Ectodermal cell (in vitro differentiated cells): ENCODE results near the gene CDHR3.

Experiments used
- H3K27ac ChIP-seq: 2 replicates; pipeline ENCODE4 v1.7.0; 2013; ENCODE audit warnings: mild to moderate bottlenecking, low read depth, low read length; ENCODE audit not compliant: insufficient read depth, poor library complexity, severe bottlenecking
- H3K27me3 ChIP-seq: 2 replicates; pipeline ENCODE4 v1.7.0; 2013; ENCODE audit warnings: mild to moderate bottlenecking, low read length; ENCODE audit not compliant: insufficient read depth, control insufficient read depth, poor library complexity, severe bottlenecking
- H3K36me3 ChIP-seq: one replicate; pipeline ENCODE4 v1.7.0; 2013; ENCODE audit warnings: low read length; ENCODE audit not compliant: control insufficient read depth, insufficient read depth
- H3K4me1 ChIP-seq: one replicate; pipeline ENCODE4 v1.7.0; 2013; ENCODE audit warnings: low read length; ENCODE audit not compliant: control insufficient read depth, insufficient read depth
- H3K4me3 ChIP-seq: 2 replicates; pipeline ENCODE4 v1.7.0; 2013; ENCODE audit warnings: low read depth, low read length, control low read depth; ENCODE audit not compliant: insufficient read depth
- H3K9me3 ChIP-seq: 2 replicates; pipeline ENCODE4 v1.7.0; 2013; ENCODE audit warnings: mild to moderate bottlenecking, low read length, moderate library complexity; ENCODE audit not compliant: control insufficient read depth
- WGBS, 2 experiments: methylation state at CpG; one replicate each; pipeline ENCODE4 v1.1.7; 2013; ENCODE audit warnings: missing lambda C conversion rate in 2 of 2; 5-methylcytosine and 5-hydroxymethylcytosine counted together

Gene CDHR3

GRCh38 chr7:106069471-106070200 lies 106.6 kb downstream of the CDHR3 start:
- no peaks in the 10 kb centered on the region for H3K27me3 ChIP-seq
- H3K27ac ChIP-seq, result no peak overlapping the region
- no peak overlapping the region for H3K4me3 ChIP-seq
- no peaks in the 10 kb centered on the region for H3K9me3 ChIP-seq
- 88 to 90% methylated on average over 9 of the region's 9 CpGs for WGBS, 2 experiments
- H3K36me3 ChIP-seq, result no peaks in the 10 kb centered on the region
- H3K4me1 ChIP-seq, result peaks cover 14% of the 10 kb centered on the region

GRCh38 chr7:106070201-106070551 lies 107.1 kb downstream of the CDHR3 start:
- H3K27ac ChIP-seq, result no peak overlapping the region
- H3K36me3 ChIP-seq, result no peaks in the 10 kb centered on the region
- H3K4me1 ChIP-seq, result peaks cover 9% of the 10 kb centered on the region
- WGBS, 2 experiments, result 89 to 91% methylated on average over 5 of the region's 5 CpGs
- no peak overlapping the region for H3K4me3 ChIP-seq
- no peaks in the 10 kb centered on the region for H3K27me3 ChIP-seq
- H3K9me3 ChIP-seq, result no peaks in the 10 kb centered on the region

GRCh38 chr7:106070567-106071254 lies 107.6 kb downstream of the CDHR3 start:
- H3K9me3 ChIP-seq, result no peaks in the 10 kb centered on the region
- H3K36me3 ChIP-seq, result no peaks in the 10 kb centered on the region
- no peak overlapping the region for H3K27ac ChIP-seq
- no peak overlapping the region for H3K4me3 ChIP-seq
- no peaks in the 10 kb centered on the region for H3K27me3 ChIP-seq
- WGBS, 2 experiments, result 94 to 98% methylated on average over 8 of the region's 8 CpGs
- peaks cover 3% of the 10 kb centered on the region for H3K4me1 ChIP-seq

GRCh38 chr7:106071356-106071998 lies 108.4 kb downstream of the CDHR3 start:
- no peak overlapping the region for H3K27ac ChIP-seq
- H3K9me3 ChIP-seq, result no peaks in the 10 kb centered on the region
- H3K4me1 ChIP-seq, result no peaks in the 10 kb centered on the region
- H3K4me3 ChIP-seq, result no peak overlapping the region
- no peaks in the 10 kb centered on the region for H3K36me3 ChIP-seq
- no peaks in the 10 kb centered on the region for H3K27me3 ChIP-seq
- 85 to 88% methylated on average over 9 of the region's 9 CpGs for WGBS, 2 experiments

GRCh38 chr7:106071999-106072714 lies 109.1 kb downstream of the CDHR3 start:
- Histone ChIP-seq H3K36me3 (no peaks in the 10 kb centered on the region), H3K9me3 (no peaks in the 10 kb centered on the region), H3K4me3 (no peak overlapping the region), H3K27me3 (no peaks in the 10 kb centered on the region), H3K27ac (no peak overlapping the region), H3K4me1 (no peaks in the 10 kb centered on the region)
- WGBS, 2 experiments, result 87 to 89% methylated on average over 9 of the region's 9 CpGs

GRCh38 chr7:106072715-106073091 lies 109.6 kb downstream of the CDHR3 start:
- 91 to 95% methylated on average over 3 to 4 of the region's 4 CpGs for WGBS, 2 experiments
- no peak overlapping the region for H3K27ac ChIP-seq
- no peaks in the 10 kb centered on the region for H3K4me1 ChIP-seq
- H3K27me3 ChIP-seq, result no peaks in the 10 kb centered on the region
- no peaks in the 10 kb centered on the region for H3K36me3 ChIP-seq
- no peaks in the 10 kb centered on the region for H3K9me3 ChIP-seq
- H3K4me3 ChIP-seq, result no peak overlapping the region

- Histone ChIP-seq H3K4me3 (no peak overlapping the region), H3K27me3 (no peaks in the 10 kb centered on the region), H3K4me1 (no peaks in the 10 kb centered on the region), H3K27ac (no peak overlapping the region), H3K36me3 (no peaks in the 10 kb centered on the region), H3K9me3 (no peaks in the 10 kb centered on the region)
- WGBS, 2 experiments, result 91 to 98% methylated on average over 3 of the region's 3 CpGs
Measured at GRCh38 chr7:106073701-106074100, 110.6 kb downstream of the CDHR3 start.

GRCh38 chr7:106074257-106074656 lies 111.2 kb downstream of the CDHR3 start:
- WGBS, 2 experiments, result 88 to 92% methylated on average over 9 of the region's 9 CpGs
- Histone ChIP-seq H3K27ac (no peak overlapping the region), H3K9me3 (no peaks in the 10 kb centered on the region), H3K27me3 (no peaks in the 10 kb centered on the region), H3K4me3 (no peak overlapping the region), H3K36me3 (no peaks in the 10 kb centered on the region), H3K4me1 (no peaks in the 10 kb centered on the region)

GRCh38 chr7:106075937-106076336 lies 112.9 kb downstream of the CDHR3 start:
- Histone ChIP-seq H3K27ac (no peak overlapping the region), H3K4me1 (no peaks in the 10 kb centered on the region), H3K4me3 (no peak overlapping the region), H3K36me3 (no peaks in the 10 kb centered on the region), H3K9me3 (no peaks in the 10 kb centered on the region), H3K27me3 (no peaks in the 10 kb centered on the region)
- 82 to 89% methylated on average over 2 of the region's 2 CpGs for WGBS, 2 experiments

GRCh38 chr7:106076537-106076936 lies 113.5 kb downstream of the CDHR3 start:
- Histone ChIP-seq H3K9me3 (no peaks in the 10 kb centered on the region), H3K36me3 (no peaks in the 10 kb centered on the region), H3K27ac (no peak overlapping the region), H3K27me3 (no peaks in the 10 kb centered on the region), H3K4me3 (no peak overlapping the region), H3K4me1 (no peaks in the 10 kb centered on the region)
- 100% methylated on average over 2 of the region's 2 CpGs; no CpG with 5 or more reads in 1 of the 2 experiments for WGBS, 2 experiments
